Measurements from ENCODE around the gene EFCAB6. TPM values are rescaled to one million over a fixed set of nuclear protein-coding genes. Genes with fewer than 3 reads are reported as not detected.

The EFCAB6 gene
- total and polyA plus RNA-seq, 8 donors: 0.29 to 10.5 (median 3.5) TPM

- H3K36me3 ChIP-seq: no peaks in the 10 kb centered on the region
- no peaks in the 10 kb centered on the region for H3K27me3 ChIP-seq
- TF ChIP-seq POLR2A (IDR thresholded peaks at IDR 0.05): no peak
- no peak for TF ChIP-seq EP300 (IDR thresholded peaks at IDR 0.05)
- no peak for TF ChIP-seq POLR2AphosphoS5 (IDR thresholded peaks at IDR 0.05)
- no peak for TF ChIP-seq CTCF (IDR thresholded peaks at IDR 0.05)
- no peak overlapping the region for H3K27ac ChIP-seq
- intact Hi-C loops (cut with DNase I; ENCODE audit: low total_unique reads): no loop called here
- peaks cover 0 to 4% (median 4%) of the 10 kb centered on the region in 4 donors for H3K9me3 ChIP-seq
- H3K4me3 ChIP-seq: no peak overlapping the region
- 75 to 90% (median 80%) methylated on average over 3 of the region's 3 CpGs for WGBS, 5 donors
- no peaks in the 10 kb centered on the region for H3K4me1 ChIP-seq
- DNase-seq: no peak
Observed at GRCh38 chr22:43697894-43698293, 114.2 kb downstream of the EFCAB6 start.

GRCh38 chr22:43693249-43693648 lies 118.9 kb downstream of the EFCAB6 start:
- no peaks in the 10 kb centered on the region for H3K9me3 ChIP-seq
- intact Hi-C loops (cut with DNase I; ENCODE audit: low total_unique reads): no loop called here
- H3K4me1 ChIP-seq: no peaks in the 10 kb centered on the region
- no peak for TF ChIP-seq POLR2AphosphoS5 (IDR thresholded peaks at IDR 0.05)
- TF ChIP-seq POLR2A (IDR thresholded peaks at IDR 0.05): no peak
- no peak for TF ChIP-seq CTCF (IDR thresholded peaks at IDR 0.05)
- TF ChIP-seq EP300 (IDR thresholded peaks at IDR 0.05): no peak
- DNase-seq: no peak
- H3K27me3 ChIP-seq: no peaks in the 10 kb centered on the region
- no peak overlapping the region for H3K27ac ChIP-seq
- no peak overlapping the region for H3K4me3 ChIP-seq
- WGBS, 5 donors: 90 to 92% (median 91%) methylated on average over 2 of the region's 2 CpGs
- no peaks in the 10 kb centered on the region for H3K36me3 ChIP-seq

- TF ChIP-seq CTCF (IDR thresholded peaks at IDR 0.05) (no peak), POLR2AphosphoS5 (IDR thresholded peaks at IDR 0.05) (no peak), EP300 (IDR thresholded peaks at IDR 0.05) (no peak), POLR2A (IDR thresholded peaks at IDR 0.05) (no peak)
- Histone ChIP-seq H3K4me3 (no peak overlapping the region), H3K4me1 (no peaks in the 10 kb centered on the region), H3K27me3 (no peaks in the 10 kb centered on the region), H3K36me3 (no peaks in the 10 kb centered on the region), H3K27ac (no peak overlapping the region), H3K9me3 (no peaks in the 10 kb centered on the region)
- intact Hi-C loops (cut with DNase I; ENCODE audit: low total_unique reads): no loop called here
- 71 to 96% (median 94%) methylated on average over 6 of the region's 6 CpGs for WGBS, 5 donors
- DNase-seq: no peak
Observed at GRCh38 chr22:43689356-43689755, 122.7 kb downstream of the EFCAB6 start.

- WGBS, 5 donors: 76 to 83% (median 81%) methylated on average over 6 of the region's 6 CpGs
- intact Hi-C loops (cut with DNase I; ENCODE audit: low total_unique reads): no loop called here
- no peaks in the 10 kb centered on the region for H3K27me3 ChIP-seq
- H3K4me1 ChIP-seq: no peaks in the 10 kb centered on the region
- DNase-seq: no peak
- no peaks in the 10 kb centered on the region for H3K36me3 ChIP-seq
- H3K27ac ChIP-seq: no peak overlapping the region
- H3K9me3 ChIP-seq: peaks cover 0 to 10% (median 0%) of the 10 kb centered on the region in 4 donors
- no peak for TF ChIP-seq POLR2AphosphoS5 (IDR thresholded peaks at IDR 0.05)
- TF ChIP-seq POLR2A (IDR thresholded peaks at IDR 0.05): no peak
- no peak for TF ChIP-seq EP300 (IDR thresholded peaks at IDR 0.05)
- H3K4me3 ChIP-seq: no peak overlapping the region
Observed at GRCh38 chr22:43682851-43683250, 129.3 kb downstream of the EFCAB6 start.

- WGBS, 5 donors: 58 to 75% (median 71%) methylated on average over 6 of the region's 6 CpGs
Observed at GRCh38 chr22:43681731-43682360, 130.3 kb downstream of the EFCAB6 start.

More at GRCh38 chr22:43681731-43682360, 130.3 kb downstream of the EFCAB6 start:
- no peaks in the 10 kb centered on the region for H3K4me1 ChIP-seq
- intact Hi-C loops (cut with DNase I; ENCODE audit: low total_unique reads): no loop called here
- DNase-seq: no peak
- TF ChIP-seq EP300 (IDR thresholded peaks at IDR 0.05) (no peak), CTCF (IDR thresholded peaks at IDR 0.05) (no peak), POLR2A (IDR thresholded peaks at IDR 0.05) (no peak), POLR2AphosphoS5 (IDR thresholded peaks at IDR 0.05) (no peak)
- H3K36me3 ChIP-seq: no peaks in the 10 kb centered on the region
- H3K4me3 ChIP-seq: no peak overlapping the region
- peaks cover 0 to 10% (median 0%) of the 10 kb centered on the region in 4 donors for H3K9me3 ChIP-seq
- H3K27me3 ChIP-seq: no peaks in the 10 kb centered on the region
- no peak overlapping the region for H3K27ac ChIP-seq
